HG03565 (cell line): ENCODE results near the gene DENND1B.
A peak's percentile ranks its signal among the peaks of the same experiment; 100 is the strongest.

Experiments
- ATAC-seq: cut with Tn5 transposase; IDR thresholded peaks from one replicate; pipeline ENCODE4 v1.9.1; 2021; ENCODE audit warnings: mild to moderate bottlenecking, moderate library complexity; ENCODE audit not compliant: unreplicated experiment

Gene DENND1B

DNA sequence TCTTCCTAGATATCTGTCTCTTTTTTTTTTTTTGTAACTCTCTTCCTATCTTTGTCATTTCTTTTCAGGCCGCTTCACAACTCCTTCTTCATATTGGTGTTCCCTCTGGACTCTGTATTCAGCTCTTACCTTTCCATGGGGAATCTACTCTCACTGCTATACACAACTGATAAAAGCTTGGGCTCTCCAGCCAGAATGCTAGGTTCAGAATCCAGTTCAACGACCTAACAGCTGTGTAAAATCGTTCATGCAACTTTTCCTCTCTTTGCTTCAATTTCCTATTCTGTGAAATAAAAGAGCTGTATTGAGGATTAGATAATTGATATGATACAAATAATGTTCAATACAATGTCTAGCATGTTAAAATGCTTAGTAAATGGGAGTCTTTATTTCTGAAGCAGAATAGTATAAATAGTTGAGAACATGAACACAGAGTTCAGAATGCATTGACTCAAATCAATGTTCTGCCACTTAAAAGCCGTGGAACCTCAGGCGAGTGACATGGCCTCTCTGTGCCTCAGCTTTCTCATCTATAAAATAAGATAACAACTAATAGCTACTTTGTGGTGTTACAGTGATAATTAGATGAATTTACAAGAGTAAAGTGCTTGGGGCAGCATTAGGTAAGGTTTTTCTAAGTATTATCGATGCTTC, 88.5 kb downstream of the DENND1B start:
- no peak for ATAC-seq

GRCh38 chr1:197686231-197686630, 89.0 kb downstream of the DENND1B start:
- ATAC-seq: no peak

DNA sequence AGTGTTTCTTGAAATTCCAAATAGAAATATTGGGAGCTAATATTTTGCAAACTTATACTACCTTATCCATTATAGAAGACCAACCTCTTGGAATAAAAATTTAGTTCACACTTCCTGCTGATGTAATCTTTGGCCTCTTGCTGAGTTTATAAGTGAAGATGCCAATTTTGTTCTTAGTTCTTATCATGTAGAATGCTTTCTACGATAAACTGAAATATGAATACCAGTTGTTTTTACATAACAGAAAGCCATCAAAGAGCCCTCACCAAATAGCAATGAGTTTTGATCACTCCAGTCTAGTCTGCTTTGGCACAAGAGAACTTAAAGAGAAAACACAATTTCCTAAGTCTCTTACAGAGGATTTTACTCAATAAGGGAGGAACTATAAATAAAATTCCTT, 89.5 kb downstream of the DENND1B start:
- no peak for ATAC-seq

DNA sequence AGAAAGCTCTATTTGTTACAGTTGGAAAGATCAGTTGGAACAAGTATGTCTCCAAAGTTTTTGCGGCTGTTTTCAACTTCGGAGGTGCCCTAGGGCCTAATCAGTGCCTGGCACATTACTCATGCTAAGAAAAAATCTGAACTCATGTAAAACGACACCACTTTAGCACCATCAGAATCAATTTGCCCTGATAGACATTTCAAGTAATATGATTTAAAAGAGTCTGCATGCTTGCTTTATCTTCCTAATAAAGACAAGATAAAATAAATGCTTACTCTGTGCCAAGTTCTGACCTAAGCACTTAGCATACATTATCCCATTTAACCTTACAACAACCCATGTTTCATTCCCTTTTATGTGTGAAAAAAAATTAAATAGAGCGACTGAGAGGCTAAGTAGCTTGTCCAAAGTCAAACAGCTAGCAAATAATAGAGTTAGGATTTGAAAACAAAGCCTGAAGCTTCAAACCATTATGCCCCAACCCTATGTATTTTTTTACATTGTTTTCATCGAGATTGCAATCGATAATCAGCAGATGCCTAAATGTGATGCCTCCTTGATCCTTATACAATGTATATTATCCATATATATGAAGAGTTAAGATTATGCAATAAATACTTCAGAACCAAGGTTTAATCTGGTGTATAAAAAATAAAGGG, 91.3 kb downstream of the DENND1B start:
- no peak for ATAC-seq

GRCh38 chr1:197683280-197683679, 92.0 kb downstream of the DENND1B start:
- ATAC-seq: no peak

- ATAC-seq: no peak
These were observed 95.0 kb downstream of the DENND1B start for GRCh38 chr1:197680311-197680710.

DNA sequence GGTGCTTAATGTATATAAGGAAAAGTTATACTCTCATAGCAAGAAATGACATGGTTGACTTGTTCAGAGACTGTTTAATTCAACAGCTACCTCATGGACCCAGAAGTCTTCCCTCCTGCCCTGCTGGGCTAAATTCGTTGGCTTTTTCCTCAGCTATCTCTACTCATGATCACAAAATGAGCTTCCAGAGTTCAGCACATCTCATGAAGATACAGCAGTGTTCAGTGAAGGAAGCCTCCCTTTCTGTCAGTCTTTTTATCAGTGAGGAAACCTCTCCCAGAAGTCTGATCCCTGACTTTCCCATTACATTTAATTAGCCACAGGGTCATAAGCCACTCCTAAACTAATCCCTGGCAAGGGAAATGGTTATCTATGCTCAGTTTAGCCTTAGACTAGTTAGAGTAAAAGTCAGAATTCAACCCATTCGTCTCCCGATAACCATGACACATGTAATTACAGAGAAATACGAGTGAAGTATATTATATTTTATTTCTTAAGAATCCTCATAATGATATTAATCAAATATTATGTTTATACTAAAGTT, 97.5 kb downstream of the DENND1B start:
- ATAC-seq: no peak

DNA sequence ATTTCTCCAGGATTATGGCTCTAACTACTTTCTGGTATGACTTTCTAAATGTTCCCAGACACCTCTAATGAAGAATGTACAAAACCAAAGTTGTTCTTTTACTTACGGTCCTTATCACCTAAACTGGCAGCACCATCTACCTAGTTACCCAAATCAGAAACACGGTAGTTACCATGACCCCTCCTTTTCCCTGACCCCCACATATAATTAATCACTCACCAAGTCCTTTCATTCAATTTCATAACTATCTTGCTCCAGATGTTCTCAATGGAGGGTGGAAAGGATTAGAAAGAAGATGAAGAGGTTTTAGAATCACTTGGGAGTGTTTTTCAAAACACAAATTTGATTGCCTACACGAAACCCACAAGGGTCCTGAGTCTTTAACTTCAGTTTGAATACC, 98.0 kb downstream of the DENND1B start:
- no peak for ATAC-seq

DNA sequence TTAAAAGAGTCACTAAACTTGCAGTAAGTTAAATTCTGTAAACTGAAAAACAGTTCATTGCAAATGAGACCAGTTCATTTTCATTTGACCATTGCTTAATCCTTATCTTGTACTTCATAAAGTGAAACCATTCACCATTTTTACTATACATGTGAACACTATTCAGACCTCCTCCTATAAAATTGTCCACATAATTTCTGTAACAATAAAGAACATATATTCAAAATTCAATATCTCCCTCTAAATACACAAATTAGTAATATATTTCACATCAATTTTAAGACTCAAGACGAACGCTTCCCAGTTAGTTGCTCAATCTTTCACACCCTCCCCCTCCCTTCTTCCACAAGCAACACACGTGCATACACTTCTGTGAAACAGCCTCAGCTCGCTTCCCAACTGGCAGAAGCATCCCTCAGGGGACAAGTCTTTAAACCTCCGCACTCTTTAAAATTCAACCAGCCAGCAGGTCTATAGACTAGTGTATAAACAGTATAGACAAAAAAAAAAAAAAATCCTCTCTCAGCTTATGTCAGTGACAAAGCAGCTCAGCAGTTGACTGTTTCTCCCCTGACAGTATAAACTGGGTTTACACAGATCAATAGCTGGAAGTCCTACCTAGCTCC, 99.6 kb downstream of the DENND1B start:
- ATAC-seq: no peak

GRCh38 chr1:197674286-197674685, 101.0 kb downstream of the DENND1B start:
- no peak for ATAC-seq

DNA sequence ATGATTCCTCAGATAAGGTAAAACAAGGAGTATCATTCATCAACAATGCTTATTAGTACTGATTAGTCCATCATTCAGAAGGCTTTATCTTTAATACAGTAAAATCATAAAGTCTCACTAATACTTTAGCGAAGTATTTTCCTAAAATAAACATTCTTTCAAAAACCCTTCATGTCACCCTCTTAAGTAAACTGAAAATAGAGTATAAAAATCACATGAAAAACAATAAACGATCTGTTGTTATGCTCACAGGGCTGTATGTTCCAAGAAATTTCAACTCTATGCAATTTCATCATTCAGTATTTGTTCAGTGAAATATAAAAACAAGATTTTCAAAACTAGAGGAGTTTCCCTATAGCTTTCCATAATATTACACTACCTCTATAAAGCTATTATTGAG, 102.0 kb downstream of the DENND1B start:
- no peak for ATAC-seq

DNA sequence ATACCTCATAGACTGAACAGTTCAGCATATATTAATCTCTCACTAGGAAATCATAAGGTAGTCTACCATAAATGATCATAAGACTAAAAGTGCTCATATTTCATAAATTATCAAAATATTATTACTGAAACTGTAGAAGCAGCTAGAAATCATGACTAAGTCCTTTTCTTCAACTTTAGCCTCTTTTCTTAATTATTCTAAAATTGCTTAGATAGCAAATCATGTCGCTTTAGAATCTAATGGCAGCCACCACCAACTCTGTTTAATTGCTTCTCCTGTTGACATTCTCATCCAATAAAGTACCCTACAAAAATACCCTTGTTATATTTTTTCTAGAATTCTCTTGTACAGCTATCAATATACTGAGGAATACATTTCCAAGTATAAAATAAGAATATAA, 102.9 kb downstream of the DENND1B start:
- no peak for ATAC-seq

DNA sequence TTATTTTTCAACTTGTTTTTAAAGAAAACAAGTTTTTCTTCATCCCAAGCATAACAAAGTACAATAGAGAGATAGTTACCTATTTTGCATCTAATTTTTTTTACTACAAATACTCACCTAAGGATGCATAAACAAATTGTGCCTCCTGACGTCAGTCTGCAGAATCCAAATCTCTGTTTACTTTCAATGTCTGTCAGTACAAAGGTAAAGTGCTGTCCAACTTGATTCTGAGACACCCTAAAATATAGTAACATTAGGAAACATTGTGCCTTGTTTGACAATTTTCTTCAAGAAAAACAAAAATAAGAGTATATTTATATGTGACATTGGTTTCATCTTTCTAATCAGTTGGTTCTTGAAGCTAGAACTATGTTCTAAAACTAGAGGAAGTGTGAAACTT, 103.4 kb downstream of the DENND1B start:
- no peak for ATAC-seq

GRCh38 chr1:197671140-197671539, 104.1 kb downstream of the DENND1B start:
- ATAC-seq: no peak

GRCh38 chr1:197666769-197667285, 108.5 kb downstream of the DENND1B start:
- ATAC-seq: no peak

- no peak for ATAC-seq
These were observed 110.9 kb downstream of the DENND1B start for GRCh38 chr1:197664391-197664790.

- no peak for ATAC-seq
These were observed 111.9 kb downstream of the DENND1B start for GRCh38 chr1:197663162-197663953.

DNA sequence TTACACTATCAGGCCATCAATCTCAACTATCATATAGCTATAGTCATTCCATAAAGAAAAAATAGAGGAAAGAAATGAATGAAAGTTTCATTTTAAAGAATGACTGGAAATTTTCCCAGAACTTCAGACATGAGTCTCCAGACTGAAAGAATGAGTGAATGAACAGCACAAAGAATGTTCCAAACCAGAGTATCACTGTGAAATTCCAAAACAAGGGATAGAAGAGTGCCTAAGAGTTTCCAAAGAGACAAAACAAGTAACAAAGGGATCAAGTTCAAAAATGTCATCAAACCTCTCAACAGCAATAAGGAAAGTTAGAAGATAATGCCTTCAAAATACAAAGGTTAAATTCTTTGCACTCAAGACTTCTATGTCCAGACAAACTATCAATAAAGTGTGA, 114.9 kb downstream of the DENND1B start:
- ATAC-seq: no peak

DNA sequence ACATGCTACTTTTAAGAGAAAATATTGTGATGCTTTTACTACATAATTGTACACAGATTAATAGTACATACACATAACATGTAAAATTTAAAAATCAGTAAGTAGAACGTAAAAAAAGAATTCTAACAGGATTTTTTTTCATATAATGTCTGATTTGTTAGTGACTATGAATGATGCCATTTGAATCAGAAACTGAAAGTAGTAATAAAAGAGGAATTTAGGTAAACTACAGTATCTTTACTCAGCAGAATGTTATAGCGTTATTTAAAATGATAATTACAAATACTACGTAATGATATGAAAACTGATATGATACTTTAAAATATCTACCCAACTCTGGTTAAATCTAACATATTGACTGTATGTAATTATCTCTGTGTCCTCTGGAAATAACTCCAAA, 116.1 kb downstream of the DENND1B start:
- ATAC-seq: peak; percentile 41

- no peak for ATAC-seq
These were observed 126.1 kb downstream of the DENND1B start for GRCh38 chr1:197649188-197649587.

GRCh38 chr1:197638316-197638715, 137.0 kb downstream of the DENND1B start:
- no peak for ATAC-seq
